LoVo (cell line): ENCODE measurements around the gene TAPBPL.
"Not testable (repeated sequence)": the region's sequence is repeated elsewhere in the genome, so short reads cannot be mapped to it uniquely, and the experiment has no call there.

Experiments used
- DNase-seq: peaks from one replicate; pipeline ENCODE4 v3.0.0-alpha.2; 2016; ENCODE audit warnings: low spot score

Gene TAPBPL

GRCh38 chr12:6493497-6494257 is 41.8 kb downstream of the TAPBPL start, which contains the start of gene NCAPD2:
Gene NCAPD2 (plus strand): TSS chr12:6494102. CDS start chr12:6495099, 997 bp downstream.
- DNase-seq, result peak; percentile 99

- DNase-seq, result no peak
Measured at GRCh38 chr12:6494258-6494743, 42.5 kb downstream of the TAPBPL start.

GRCh38 chr12:6494968-6495367 is 43.1 kb downstream of the TAPBPL start:
- no peak for DNase-seq

- DNase-seq, result not testable (repeated sequence)
Measured at GRCh38 chr12:6497291-6497690, 45.4 kb downstream of the TAPBPL start.

GRCh38 chr12:6500466-6500865 is 48.6 kb downstream of the TAPBPL start:
- DNase-seq, result no peak

- peak; percentile 18 for DNase-seq
Measured at GRCh38 chr12:6507102-6507998, 55.5 kb downstream of the TAPBPL start.

GRCh38 chr12:6508087-6508486 is 56.2 kb downstream of the TAPBPL start:
- no peak for DNase-seq
